GM12872 (cell line): ENCODE measurements around the gene UTP14C.

Source experiments
- TF ChIP-seq, protein P1 (sequence below): IDR thresholded peaks from 3 replicates; pipeline ENCODE4 v1.5.1; 2011; ENCODE audit warnings: low read depth, mild to moderate bottlenecking, low read length, moderate library complexity; ENCODE audit not compliant: insufficient read depth

Gene UTP14C

GRCh38 chr13:52033039-52033438 lies 8.5 kb downstream of the UTP14C start:
- TF ChIP-seq, protein P1, sequence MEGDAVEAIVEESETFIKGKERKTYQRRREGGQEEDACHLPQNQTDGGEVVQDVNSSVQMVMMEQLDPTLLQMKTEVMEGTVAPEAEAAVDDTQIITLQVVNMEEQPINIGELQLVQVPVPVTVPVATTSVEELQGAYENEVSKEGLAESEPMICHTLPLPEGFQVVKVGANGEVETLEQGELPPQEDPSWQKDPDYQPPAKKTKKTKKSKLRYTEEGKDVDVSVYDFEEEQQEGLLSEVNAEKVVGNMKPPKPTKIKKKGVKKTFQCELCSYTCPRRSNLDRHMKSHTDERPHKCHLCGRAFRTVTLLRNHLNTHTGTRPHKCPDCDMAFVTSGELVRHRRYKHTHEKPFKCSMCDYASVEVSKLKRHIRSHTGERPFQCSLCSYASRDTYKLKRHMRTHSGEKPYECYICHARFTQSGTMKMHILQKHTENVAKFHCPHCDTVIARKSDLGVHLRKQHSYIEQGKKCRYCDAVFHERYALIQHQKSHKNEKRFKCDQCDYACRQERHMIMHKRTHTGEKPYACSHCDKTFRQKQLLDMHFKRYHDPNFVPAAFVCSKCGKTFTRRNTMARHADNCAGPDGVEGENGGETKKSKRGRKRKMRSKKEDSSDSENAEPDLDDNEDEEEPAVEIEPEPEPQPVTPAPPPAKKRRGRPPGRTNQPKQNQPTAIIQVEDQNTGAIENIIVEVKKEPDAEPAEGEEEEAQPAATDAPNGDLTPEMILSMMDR = no peak

GRCh38 chr13:52034616-52035226 lies 10.2 kb downstream of the UTP14C start:
- TF ChIP-seq, protein P1 = no peak

GRCh38 chr13:52036037-52036436 lies 11.5 kb downstream of the UTP14C start:
- TF ChIP-seq, protein P1 = no peak

DNA sequence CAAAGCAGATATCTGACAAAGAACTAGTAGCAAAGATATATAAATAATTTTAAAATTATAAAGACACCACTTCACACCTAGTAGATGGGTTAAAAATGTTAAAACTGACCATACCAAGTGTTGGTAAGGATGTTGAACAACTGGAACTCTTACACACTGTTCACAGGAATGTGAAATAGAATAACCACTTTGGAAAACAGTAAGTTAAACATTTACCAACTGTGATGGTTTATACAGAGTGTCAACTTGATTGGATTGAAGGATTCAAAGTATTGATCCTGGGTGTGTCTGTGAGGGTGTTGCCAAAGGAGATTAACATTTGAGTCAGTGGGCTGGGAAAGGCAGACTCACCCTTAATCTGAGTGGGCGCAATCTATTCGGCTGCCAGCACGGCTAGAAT lies 19.2 kb downstream of the UTP14C start:
- TF ChIP-seq, protein P1 = no peak

DNA sequence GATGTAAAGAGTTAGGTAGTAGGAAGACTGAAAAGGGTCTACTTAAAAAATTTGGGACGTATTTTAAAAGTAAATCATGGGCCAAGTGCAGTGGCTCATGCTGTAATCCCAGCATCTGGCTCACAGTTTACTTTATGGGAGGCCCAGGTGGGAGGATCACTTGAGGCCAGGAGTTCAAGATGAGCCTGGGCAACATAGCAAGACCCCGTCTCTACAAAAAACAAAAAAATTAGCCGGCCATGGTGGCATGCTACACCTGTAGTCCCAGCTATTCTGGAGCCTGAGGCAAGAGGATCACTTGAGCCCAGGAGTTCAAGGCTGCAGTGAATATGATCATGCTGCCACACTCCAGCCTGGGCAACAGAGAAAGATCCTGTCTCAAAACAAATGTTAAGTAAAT lies 23.0 kb downstream of the UTP14C start:
- TF ChIP-seq, protein P1 = no peak

- TF ChIP-seq, protein P1 = no peak
Observed at GRCh38 chr13:52048516-52048915, 24.0 kb downstream of the UTP14C start.

- TF ChIP-seq, protein P1 = no peak
Observed at GRCh38 chr13:52051400-52051799, 26.9 kb downstream of the UTP14C start.
